OCI-LY3 (cell line): Measurements from ENCODE around the gene SSR3.

Experiments
- H2AFZ ChIP-seq: fragments of 200-600, 300-600 bp; shearing (Covaris generic); 2 replicates; pipeline ENCODE4 v1.6.0; 2014; ENCODE audit warnings: antibody characterized with exemption, low read depth, low read length
- H3K27ac ChIP-seq: fragments of 200-600, 300-600 bp; sonication (generic); 2 replicates; pipeline ENCODE4 v1.5.1; 2014; ENCODE audit warnings: mild to moderate bottlenecking, low read length, moderate library complexity, mixed read lengths
- H3K27me3 ChIP-seq: fragments of 200-600, 300-600 bp; sonication (generic); 2 replicates; pipeline ENCODE4 v1.6.1; 2014; ENCODE audit warnings: low read depth, low read length, mixed read lengths
- H3K36me3 ChIP-seq: fragments of 200-600, 300-600 bp; sonication (generic); replicated peaks from 2 replicates; pipeline ENCODE3; 2014; ENCODE audit warnings: low read depth, low read length, mixed read lengths
- H3K4me1 ChIP-seq: fragments of 300-600, 200-600 bp; sonication (generic); 2 replicates; pipeline ENCODE4 v1.6.1; 2014; ENCODE audit warnings: low read length, mixed read lengths
- H3K4me2 ChIP-seq: fragments of 200-600, 300-600 bp; sonication (generic); 2 replicates; pipeline ENCODE4 v1.6.1; 2014; ENCODE audit warnings: low read length, mixed read lengths
- H3K4me3 ChIP-seq: fragments of 300-600, 200-600 bp; sonication (generic); 2 replicates; pipeline ENCODE4 v1.5.1; 2014; ENCODE audit warnings: antibody characterized with exemption, mild to moderate bottlenecking, low read length, moderate library complexity
- H3K79me2 ChIP-seq: fragments of 300-600, 200-600 bp; shearing (Covaris generic); 2 replicates; pipeline ENCODE4 v1.6.1; 2014; ENCODE audit warnings: mild to moderate bottlenecking, low read length, mixed read lengths
- H3K9ac ChIP-seq: fragments of 300-600, 200-600 bp; shearing (Covaris generic); 2 replicates; pipeline ENCODE4 v1.6.0; 2014; ENCODE audit warnings: mild to moderate bottlenecking, low read length, moderate library complexity
- H3K9me3 ChIP-seq: fragments of 200-600, 300-600 bp; shearing (Covaris generic); 2 replicates; pipeline ENCODE4 v1.6.1; 2014; ENCODE audit warnings: low read length, mixed read lengths; ENCODE audit not compliant: insufficient read depth
- H4K20me1 ChIP-seq: fragments of 200-600, 300-600 bp; sonication (generic); 2 replicates; pipeline ENCODE4 v1.6.1; 2016; ENCODE audit warnings: low read length, mixed read lengths; ENCODE audit not compliant: insufficient read depth
- CTCF ChIP-seq: fragments of 200-600, 300-600 bp; sonication (generic); IDR thresholded peaks from 2 replicates; pipeline ENCODE4 v1.5.1; 2014; ENCODE audit warnings: antibody characterized with exemption, low read length, low read depth
- EZH2phosphoT487 ChIP-seq: fragments of 200-600 bp; shearing (Covaris generic); IDR thresholded peaks from 2 replicates; pipeline ENCODE4 v1.6.1; 2018; ENCODE audit warnings: antibody characterized with exemption, mixed run types, low read depth

The SSR3 gene

GRCh38 chr3:156498307-156498706 is 56.6 kb downstream of the SSR3 start:
- Histone ChIP-seq H3K36me3 (no peaks in the 10 kb centered on the region), H3K27ac (no peak overlapping the region), H3K79me2 (no peaks in the 10 kb centered on the region), H4K20me1 (no peaks in the 10 kb centered on the region), H3K9ac (no peak overlapping the region), H3K4me2 (no peak overlapping the region), H3K4me3 (no peak overlapping the region), H3K9me3 (no peaks in the 10 kb centered on the region), H3K27me3 (no peaks in the 10 kb centered on the region), H3K4me1 (peaks cover 14% of the 10 kb centered on the region), H2AFZ (no peak overlapping the region)
- TF ChIP-seq EZH2phosphoT487 (no peak), CTCF (no peak)

GRCh38 chr3:156497326-156497725 is 57.6 kb downstream of the SSR3 start:
- no peaks in the 10 kb centered on the region for H3K36me3 ChIP-seq
- no peak overlapping the region for H3K27ac ChIP-seq

GRCh38 chr3:156495816-156496215 is 59.1 kb downstream of the SSR3 start:
- Histone ChIP-seq H2AFZ (no peak overlapping the region), H3K4me2 (no peak overlapping the region), H3K9me3 (no peaks in the 10 kb centered on the region), H3K9ac (no peak overlapping the region), H4K20me1 (no peaks in the 10 kb centered on the region), H3K79me2 (no peaks in the 10 kb centered on the region), H3K4me3 (no peak overlapping the region), H3K27ac (no peak overlapping the region), H3K27me3 (no peaks in the 10 kb centered on the region), H3K36me3 (no peaks in the 10 kb centered on the region), H3K4me1 (peaks cover 22% of the 10 kb centered on the region)
- TF ChIP-seq CTCF (no peak), EZH2phosphoT487 (no peak)

More at GRCh38 chr3:156497326-156497725, 57.6 kb downstream of the SSR3 start:
- Histone ChIP-seq H3K4me1 (peaks cover 20% of the 10 kb centered on the region), H3K4me3 (no peak overlapping the region), H3K79me2 (no peaks in the 10 kb centered on the region), H3K9ac (no peak overlapping the region), H2AFZ (no peak overlapping the region), H4K20me1 (no peaks in the 10 kb centered on the region), H3K27me3 (no peaks in the 10 kb centered on the region), H3K9me3 (no peaks in the 10 kb centered on the region), H3K4me2 (no peak overlapping the region)
- TF ChIP-seq CTCF (no peak), EZH2phosphoT487 (no peak)

- Histone ChIP-seq H3K4me3 (peak overlapping the region; percentile 4; the same call in 1 of the 2 replicates), H3K27ac (peak overlapping the region; percentile 31), H3K4me1 (peaks cover 41% of the 10 kb centered on the region), H3K27me3 (no peaks in the 10 kb centered on the region), H3K4me2 (peak overlapping the region; percentile 54), H3K36me3 (no peaks in the 10 kb centered on the region), H2AFZ (peak overlapping the region; percentile 58; the same call in 1 of the 2 replicates), H4K20me1 (no peaks in the 10 kb centered on the region), H3K9me3 (no peaks in the 10 kb centered on the region), H3K9ac (no peak overlapping the region), H3K79me2 (no peaks in the 10 kb centered on the region)
- no peak for TF ChIP-seq EZH2phosphoT487
- no peak for TF ChIP-seq CTCF
Observed at GRCh38 chr3:156493887-156494286, 61.0 kb downstream of the SSR3 start.
